GM19395 (cell line): ENCODE results near the gene AUP1.
A peak's percentile ranks its signal among the peaks of the same experiment; 100 is the strongest.

Experiments used
- ATAC-seq: cut with Tn5 transposase; IDR thresholded peaks from one replicate; pipeline ENCODE4 v1.9.1; 2021; ENCODE audit warnings: mild to moderate bottlenecking, moderate library complexity; ENCODE audit not compliant: unreplicated experiment

AUP1 gene

GRCh38 chr2:74515271-74515980 lies 14.1 kb downstream of the AUP1 start:
- peak; percentile 7 for ATAC-seq

- ATAC-seq = no peak
Measured at GRCh38 chr2:74514368-74515270, 14.9 kb downstream of the AUP1 start, which contains the start of gene TLX2. TSS of gene TLX2 (plus strand) at chr2:74514450. CDS start at chr2:74514807, 357 bp downstream.

- ATAC-seq = no peak
Measured at GRCh38 chr2:74513605-74514367, 15.7 kb downstream of the AUP1 start.

GRCh38 chr2:74512744-74513604 lies 16.5 kb downstream of the AUP1 start:
- no peak for ATAC-seq

GRCh38 chr2:74511104-74511989 lies 18.2 kb downstream of the AUP1 start:
- no peak for ATAC-seq

GRCh38 chr2:74510272-74510671 lies 19.2 kb downstream of the AUP1 start:
- ATAC-seq = no peak

- peak; percentile 23 for ATAC-seq
Measured at GRCh38 chr2:74507926-74508520, 21.5 kb downstream of the AUP1 start.

- peak; percentile 88 for ATAC-seq
Measured at GRCh38 chr2:74507145-74507925, 22.2 kb downstream of the AUP1 start, which contains the start of gene PCGF1. TSS of gene PCGF1 (minus strand) at chr2:74507695. CDS start at chr2:74507668, 27 bp downstream.

- no peak for ATAC-seq
Measured at GRCh38 chr2:74505448-74506246, 23.9 kb downstream of the AUP1 start.

- ATAC-seq = no peak
Measured at GRCh38 chr2:74504591-74504990, 24.9 kb downstream of the AUP1 start.

- ATAC-seq = no peak
Measured at GRCh38 chr2:74503506-74504475, 25.7 kb downstream of the AUP1 start.

GRCh38 chr2:74502720-74503505 lies 26.6 kb downstream of the AUP1 start:
- ATAC-seq = peak; percentile 40

- ATAC-seq = no peak
Measured at GRCh38 chr2:74502147-74502719, 27.3 kb downstream of the AUP1 start.

GRCh38 chr2:74501335-74502071 lies 28.0 kb downstream of the AUP1 start:
- no peak for ATAC-seq
